CD4-positive, alpha-beta T cell treated with Interleukin-17A for 1 hour (primary cell): ENCODE measurements around the gene LAX1.

Source experiments
- DNase-seq: peaks from one replicate; pipeline ENCODE4 v3.0.0-alpha.2; 2020

Gene LAX1

DNA sequence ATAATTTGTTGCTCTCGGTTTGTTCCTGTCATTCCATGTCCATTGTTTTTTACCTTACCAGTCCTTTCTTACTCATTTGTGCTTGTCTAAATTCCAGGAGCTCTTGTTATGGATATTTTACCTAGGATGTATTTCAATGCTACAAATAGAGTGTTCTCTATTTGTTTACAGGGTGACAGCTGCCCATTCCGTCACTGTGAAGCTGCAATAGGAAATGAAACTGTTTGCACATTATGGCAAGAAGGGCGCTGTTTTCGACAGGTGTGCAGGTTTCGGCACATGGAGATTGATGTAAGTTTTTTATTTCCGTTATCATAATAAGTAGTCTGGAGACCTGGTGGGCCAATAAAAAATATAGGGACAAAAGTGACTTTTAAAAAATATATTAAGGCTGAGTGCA is 53.4 kb downstream of the LAX1 start:
- no peak for DNase-seq

DNA sequence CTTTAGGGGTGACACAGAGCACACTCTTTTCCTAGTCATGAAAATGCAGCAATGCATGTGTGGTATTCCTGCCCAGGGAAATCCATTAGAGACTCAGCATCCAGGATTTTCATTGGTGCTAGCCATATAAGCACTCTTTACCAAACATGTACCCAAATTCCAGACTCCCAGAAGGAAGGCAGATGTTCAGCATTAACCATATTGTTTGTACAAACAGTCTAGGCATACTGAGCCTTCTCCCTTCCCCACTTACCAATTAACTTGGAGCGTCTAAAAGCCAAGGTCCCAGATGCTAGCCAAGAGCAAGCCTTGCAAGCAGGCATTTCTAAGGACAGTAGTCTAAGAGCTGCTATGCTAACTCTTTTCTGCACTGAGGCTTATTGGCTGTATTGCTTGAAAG is 58.3 kb downstream of the LAX1 start:
- no peak for DNase-seq
